HL-60/S4 treated with phorbol 12-myristate 13-acetate at 8.2 ng/mL for 4 days and 3 days (cell line): ENCODE data around the gene POU2AF1.
"Not testable (repeated sequence)": the region's sequence is repeated elsewhere in the genome, so short reads cannot be mapped to it uniquely, and the experiment has no call there.

Experiments used
- in situ Hi-C: fragments of 300-500 bp; cut with MboI; formaldehyde crosslinking; loops from 2 replicates; pipeline ENCODE4 v1.15.0; 2022; ENCODE audit warnings: low sequenced_read_pairs

Gene POU2AF1

GRCh38 chr11:111322534-111322933, 56.5 kb downstream of the POU2AF1 start:
- in situ Hi-C loops, result no loop called here

GRCh38 chr11:111320728-111321568, 58.1 kb downstream of the POU2AF1 start:
- in situ Hi-C loops, result no loop called here

- in situ Hi-C loops, result not testable (repeated sequence)
Observed at GRCh38 chr11:111320199-111320598, 58.9 kb downstream of the POU2AF1 start.

- in situ Hi-C loops, result no loop called here
Observed at GRCh38 chr11:111319296-111319695, 59.8 kb downstream of the POU2AF1 start.

DNA sequence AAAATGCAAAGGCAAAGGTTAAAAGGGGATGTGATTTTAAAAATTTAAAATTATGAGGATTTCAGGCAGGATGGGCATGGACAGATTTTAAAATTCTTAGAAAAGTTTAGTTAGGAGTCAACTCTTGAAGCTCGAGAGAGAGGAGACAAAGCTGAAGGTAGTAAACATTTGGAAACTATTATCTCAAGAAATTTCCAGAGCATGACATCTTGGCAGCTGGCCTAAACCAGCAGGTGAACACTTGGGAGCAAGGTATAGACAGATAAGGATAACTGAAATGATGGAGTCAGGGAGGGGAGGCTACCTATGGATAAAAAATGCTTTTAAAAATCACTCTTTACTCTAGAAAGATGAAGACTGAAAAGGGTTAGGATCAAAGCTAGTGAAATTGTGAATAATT, 67.0 kb downstream of the POU2AF1 start:
- in situ Hi-C loops, result no loop called here

GRCh38 chr11:111310723-111311122, 68.4 kb downstream of the POU2AF1 start:
- in situ Hi-C loops, result no loop called here

DNA sequence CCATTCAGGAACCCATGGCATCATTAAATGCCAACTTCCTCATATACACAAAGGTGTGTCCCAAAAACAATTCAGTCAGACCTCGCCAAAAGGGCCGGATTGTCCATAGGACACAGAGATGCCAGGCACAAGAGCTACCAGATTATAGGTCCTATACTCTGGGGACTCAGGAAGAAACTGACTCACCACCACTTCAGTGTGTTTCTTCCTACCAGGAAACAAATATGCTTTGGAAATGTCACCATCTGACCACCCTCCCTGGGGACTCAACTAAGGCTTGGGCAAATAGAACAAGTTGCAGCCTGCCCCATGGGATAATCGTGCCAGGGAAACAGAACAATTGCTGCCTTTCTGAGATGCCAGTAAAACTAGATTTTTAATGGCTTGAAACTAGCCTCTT, 69.0 kb downstream of the POU2AF1 start:
- in situ Hi-C loops, result no loop called here

DNA sequence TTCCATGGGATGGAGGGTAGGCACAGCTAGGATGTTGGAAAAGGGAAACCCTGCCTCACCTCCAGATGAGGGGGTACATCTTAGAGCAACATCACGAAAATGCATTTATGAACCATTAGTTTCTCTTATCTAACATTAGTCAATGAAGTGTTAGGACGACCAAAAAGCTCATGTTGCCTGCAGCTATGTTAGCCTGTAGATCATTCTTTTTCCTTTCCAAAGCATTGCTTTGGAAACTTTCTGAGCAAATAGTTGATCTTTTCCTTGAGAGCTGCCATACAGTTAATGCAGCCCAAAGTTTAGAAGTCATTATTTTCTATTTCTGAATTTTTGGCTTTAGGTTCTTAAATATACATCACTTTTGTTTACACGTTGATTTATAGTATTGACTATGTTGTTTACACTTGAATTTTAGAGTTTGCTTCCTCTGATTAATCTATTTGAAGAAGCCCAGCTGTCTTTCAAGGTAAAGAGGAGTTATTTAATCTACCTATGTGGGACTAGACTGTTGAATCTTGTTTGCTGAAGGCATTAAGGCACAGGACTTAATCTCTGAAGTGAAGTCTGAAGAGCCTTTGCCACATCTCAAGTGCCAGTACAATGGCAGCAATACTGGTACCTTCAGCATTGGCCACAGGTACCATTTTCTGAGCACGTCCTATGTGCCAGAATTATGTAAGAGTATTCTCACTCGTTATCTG, 69.7 kb downstream of the POU2AF1 start:
- in situ Hi-C loops, result no loop called here

DNA sequence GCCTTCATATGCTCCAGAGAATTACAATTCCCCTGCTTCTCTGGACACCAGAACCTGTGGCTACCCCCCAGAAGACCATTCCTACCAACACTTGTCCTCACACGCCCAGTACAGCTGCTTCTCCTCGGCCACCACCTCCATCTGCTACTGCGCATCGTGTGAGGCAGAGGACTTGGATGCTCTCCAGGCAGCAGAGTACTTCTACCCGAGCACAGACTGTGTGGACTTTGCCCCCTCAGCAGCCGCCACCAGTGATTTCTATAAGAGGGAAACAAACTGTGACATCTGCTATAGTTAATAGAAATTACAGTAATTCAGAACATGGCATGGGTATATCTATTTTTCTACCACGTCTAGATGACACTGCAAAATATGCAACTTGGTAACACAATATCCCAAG, 70.9 kb downstream of the POU2AF1 start:
- in situ Hi-C loops, result no loop called here

- in situ Hi-C loops, result no loop called here
Observed at GRCh38 chr11:111307472-111308108, 71.5 kb downstream of the POU2AF1 start.

DNA sequence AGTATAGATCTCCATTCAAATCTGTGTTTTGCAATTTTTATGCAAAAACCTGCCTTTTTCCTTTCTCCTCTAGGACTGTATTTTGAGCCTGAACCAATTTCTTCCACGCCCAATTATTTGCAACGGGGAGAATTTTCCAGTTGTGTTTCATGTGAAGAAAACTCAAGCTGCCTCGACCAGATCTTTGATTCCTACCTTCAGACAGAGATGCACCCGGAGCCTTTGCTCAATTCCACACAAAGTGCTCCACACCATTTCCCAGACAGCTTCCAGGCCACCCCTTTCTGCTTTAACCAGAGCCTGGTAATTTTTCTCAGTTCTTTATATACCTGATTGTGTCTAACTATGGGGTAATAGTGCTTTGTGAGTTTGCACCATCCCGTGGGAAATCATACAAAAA, 72.8 kb downstream of the POU2AF1 start:
- in situ Hi-C loops, result no loop called here

DNA sequence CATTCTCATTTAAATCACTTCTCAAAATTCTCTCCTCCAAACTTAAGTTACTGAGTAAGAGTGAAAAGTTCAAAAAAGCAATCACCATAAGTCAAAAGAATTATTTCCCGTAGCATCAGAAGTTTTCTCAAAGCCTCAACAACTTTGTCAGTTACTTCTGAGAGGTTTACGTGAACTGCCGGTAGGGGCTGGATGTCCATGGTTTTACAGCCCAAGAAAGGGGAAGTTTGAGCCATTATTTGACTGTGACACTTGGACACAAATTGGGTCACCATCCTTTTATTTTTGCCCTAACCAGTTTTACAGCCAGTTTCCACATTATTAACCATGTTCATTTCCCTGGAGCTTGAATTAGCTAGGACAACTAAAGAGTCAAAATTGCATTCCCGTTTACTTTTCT, 73.2 kb downstream of the POU2AF1 start:
- in situ Hi-C loops, result no loop called here

GRCh38 chr11:111305162-111305802, 73.8 kb downstream of the POU2AF1 start:
- in situ Hi-C loops, result no loop called here

- in situ Hi-C loops, result no loop called here
Observed at GRCh38 chr11:111303461-111303860, 75.6 kb downstream of the POU2AF1 start.

- in situ Hi-C loops, result no loop called here
Observed at GRCh38 chr11:111302298-111302697, 76.8 kb downstream of the POU2AF1 start.
